Testis (tissue), 2 donors: ENCODE measurements around the gene PRELID2.

Experiments used
- POLR2A ChIP-seq: fragments of 450-650 bp; IDR thresholded peaks from one replicate; pipeline ENCODE4 v1.6.1; 2017; ENCODE audit warnings: antibody characterized with exemption, mild to moderate bottlenecking, moderate library complexity
- TF ChIP-seq, protein P1 (sequence below), 3 experiments: fragments of 450-650 bp in 2 of 3; fragments of 200-600 bp in 1 of 3; sonication (generic) in 1 of 3; IDR thresholded peaks; one replicate each; pipeline ENCODE4 v1.5.1; 2016 to 2019; ENCODE audit warnings: antibody characterized with exemption in 3 of 3, mild to moderate bottlenecking in 2 of 3, moderate library complexity in 1 of 3

DNA sequence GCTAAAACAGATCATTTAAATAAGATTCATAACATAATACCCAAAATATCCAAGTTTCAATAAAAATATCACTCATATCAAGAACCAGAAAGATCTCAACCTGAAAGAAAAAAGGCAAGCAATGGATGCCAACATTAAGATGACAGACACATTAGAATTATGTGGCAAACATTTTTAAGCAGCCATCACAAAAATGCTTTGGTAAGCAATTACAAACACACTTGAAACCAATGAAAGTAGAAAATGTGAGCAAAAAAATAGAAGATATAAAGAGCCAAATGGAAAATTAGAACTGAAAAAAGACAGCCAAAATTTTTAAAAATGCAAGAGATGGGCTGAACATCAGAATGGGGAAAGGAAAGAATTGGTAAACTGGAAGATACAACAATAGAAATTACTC is 96.9 kb downstream of the PRELID2 start:
- TF ChIP-seq, protein P1, sequence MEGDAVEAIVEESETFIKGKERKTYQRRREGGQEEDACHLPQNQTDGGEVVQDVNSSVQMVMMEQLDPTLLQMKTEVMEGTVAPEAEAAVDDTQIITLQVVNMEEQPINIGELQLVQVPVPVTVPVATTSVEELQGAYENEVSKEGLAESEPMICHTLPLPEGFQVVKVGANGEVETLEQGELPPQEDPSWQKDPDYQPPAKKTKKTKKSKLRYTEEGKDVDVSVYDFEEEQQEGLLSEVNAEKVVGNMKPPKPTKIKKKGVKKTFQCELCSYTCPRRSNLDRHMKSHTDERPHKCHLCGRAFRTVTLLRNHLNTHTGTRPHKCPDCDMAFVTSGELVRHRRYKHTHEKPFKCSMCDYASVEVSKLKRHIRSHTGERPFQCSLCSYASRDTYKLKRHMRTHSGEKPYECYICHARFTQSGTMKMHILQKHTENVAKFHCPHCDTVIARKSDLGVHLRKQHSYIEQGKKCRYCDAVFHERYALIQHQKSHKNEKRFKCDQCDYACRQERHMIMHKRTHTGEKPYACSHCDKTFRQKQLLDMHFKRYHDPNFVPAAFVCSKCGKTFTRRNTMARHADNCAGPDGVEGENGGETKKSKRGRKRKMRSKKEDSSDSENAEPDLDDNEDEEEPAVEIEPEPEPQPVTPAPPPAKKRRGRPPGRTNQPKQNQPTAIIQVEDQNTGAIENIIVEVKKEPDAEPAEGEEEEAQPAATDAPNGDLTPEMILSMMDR (IDR thresholded peaks at IDR 0.05), result no peak
- TF ChIP-seq POLR2A, result no peak
